Tibial artery (tissue), 4 donors: ENCODE data around the gene C14orf132.

Experiments used
- DNase-seq, 2 donors: peaks; one replicate each; pipeline ENCODE4 v3.0.0-alpha.2; 2019
- H3K27ac ChIP-seq, 2 donors: fragments of 200-600 bp; sonication (generic) in 1 of 2; 1 replicate in 1 of 2; 2 replicates in 1 of 2; pipeline ENCODE4 v1.5.1; 2018 to 2019; ENCODE audit warnings: mild to moderate bottlenecking in 1 of 2
- H3K27me3 ChIP-seq, 2 donors: fragments of 200-600 bp; sonication (generic) in 1 of 2; one replicate each; pipeline versions ENCODE4 v1.5.1 to v1.6.0; 2016 to 2019
- H3K36me3 ChIP-seq, 3 donors: fragments of 200-600 bp; sonication (generic) in 2 of 3; one replicate each; pipeline ENCODE4 v1.5.1; 2016 to 2019; ENCODE audit warnings: mild to moderate bottlenecking in 2 of 3
- H3K4me1 ChIP-seq, 4 donors: fragments of 200-600 bp; sonication (generic) in 2 of 4; 1 replicate in 3 of 4; 2 replicates in 1 of 4; pipeline ENCODE4 v1.5.1; 2016 to 2019
- H3K4me3 ChIP-seq, 2 donors: fragments of 200-600 bp; sonication (generic) in 1 of 2; 1 replicate in 1 of 2; 2 replicates in 1 of 2; pipeline ENCODE4 v1.5.1; 2018 to 2019; ENCODE audit warnings: mild to moderate bottlenecking in 2 of 2
- H3K9me3 ChIP-seq, 3 donors: fragments of 200-600 bp; sonication (generic) in 1 of 3; one replicate each; pipeline ENCODE4 v1.5.1; 2016 to 2019
- CTCF ChIP-seq, 2 experiments: fragments of 200-600 bp in 1 of 2; fragments of 450-650 bp in 1 of 2; IDR thresholded peaks; one replicate each; pipeline ENCODE4 v1.5.1; 2017 to 2019; ENCODE audit warnings: antibody characterized with exemption in 2 of 2, mild to moderate bottlenecking in 1 of 2, moderate library complexity in 1 of 2
- intact Hi-C: fragments of 100-400 bp; cut with DNase I; formaldehyde crosslinking; loops from one replicate; pipeline ENCODE4 v1.15.0; 2023; ENCODE audit warnings: low total_unique reads

The C14orf132 gene

GRCh38 chr14:96091149-96091693 lies 52.1 kb downstream of the C14orf132 start:
- intact Hi-C loops = no loop called here
- TF ChIP-seq CTCF (IDR thresholded peaks at IDR 0.05) = no peak
- Histone ChIP-seq H3K9me3 (no peaks in the 10 kb centered on the region), H3K4me3 (no peak overlapping the region), H3K36me3 (peaks cover 7 to 26% (median 23%) of the 10 kb centered on the region in 3 donors), H3K4me1 (peaks cover 0 to 23% (median 11%) of the 10 kb centered on the region in 4 donors), H3K27ac (no peak overlapping the region), H3K27me3 (no peaks in the 10 kb centered on the region)
- DNase-seq = peak; percentile 19 to 62

- TF ChIP-seq CTCF (IDR thresholded peaks at IDR 0.05) = no peak
- peaks cover 0 to 23% (median 11%) of the 10 kb centered on the region in 4 donors for H3K4me1 ChIP-seq
- no peak overlapping the region for H3K4me3 ChIP-seq
- H3K27me3 ChIP-seq = peaks cover 0 to 2% of the 10 kb centered on the region in 2 donors
- no peaks in the 10 kb centered on the region for H3K9me3 ChIP-seq
- intact Hi-C loops = no loop called here
- peak; percentile 11 to 59 for DNase-seq
- no peak overlapping the region for H3K27ac ChIP-seq
- peaks cover 7 to 19% (median 17%) of the 10 kb centered on the region in 3 donors for H3K36me3 ChIP-seq
Measured at GRCh38 chr14:96091941-96092411, 52.8 kb downstream of the C14orf132 start.

DNA sequence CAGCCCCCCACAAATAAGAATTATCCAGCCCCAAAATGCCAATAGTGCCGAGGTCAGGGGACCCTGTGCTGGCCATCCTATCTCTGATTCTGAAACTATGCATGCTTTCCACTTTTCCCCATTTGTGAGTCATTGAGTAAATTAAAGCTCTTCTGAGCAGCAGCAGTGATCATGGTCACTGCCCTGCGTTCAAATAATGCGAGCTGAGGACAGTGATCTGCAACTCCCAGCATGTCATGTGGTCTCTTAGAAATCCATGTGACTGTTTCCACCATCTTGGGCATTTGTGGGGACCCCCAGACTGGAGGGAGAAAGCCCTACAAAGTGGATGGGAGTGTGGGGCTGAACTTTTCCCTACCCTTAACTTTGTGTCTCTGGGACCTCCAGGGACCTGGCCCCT lies 53.8 kb downstream of the C14orf132 start:
- Histone ChIP-seq H3K4me3 (no peak overlapping the region), H3K36me3 (peaks cover 7 to 10% (median 7%) of the 10 kb centered on the region in 3 donors), H3K9me3 (no peaks in the 10 kb centered on the region), H3K27me3 (peaks cover 0 to 4% of the 10 kb centered on the region in 2 donors), H3K4me1 (peaks cover 0 to 23% (median 11%) of the 10 kb centered on the region in 4 donors), H3K27ac (no peak overlapping the region)
- intact Hi-C loops = no loop called here
- TF ChIP-seq CTCF (IDR thresholded peaks at IDR 0.05) = no peak
- peak; percentile 9 to 16 for DNase-seq

GRCh38 chr14:96094211-96094610 lies 55.0 kb downstream of the C14orf132 start:
- Histone ChIP-seq H3K27ac (no peak overlapping the region), H3K4me1 (peaks cover 0 to 23% (median 11%) of the 10 kb centered on the region in 4 donors), H3K4me3 (no peak overlapping the region), H3K36me3 (peaks cover 0 to 1% (median 0%) of the 10 kb centered on the region in 3 donors), H3K27me3 (peaks cover 0 to 9% of the 10 kb centered on the region in 2 donors), H3K9me3 (no peaks in the 10 kb centered on the region)
- peak in 1 of 2 donors; percentile 11 for DNase-seq
- no peak for TF ChIP-seq CTCF (IDR thresholded peaks at IDR 0.05)
- intact Hi-C loops = no loop called here

DNA sequence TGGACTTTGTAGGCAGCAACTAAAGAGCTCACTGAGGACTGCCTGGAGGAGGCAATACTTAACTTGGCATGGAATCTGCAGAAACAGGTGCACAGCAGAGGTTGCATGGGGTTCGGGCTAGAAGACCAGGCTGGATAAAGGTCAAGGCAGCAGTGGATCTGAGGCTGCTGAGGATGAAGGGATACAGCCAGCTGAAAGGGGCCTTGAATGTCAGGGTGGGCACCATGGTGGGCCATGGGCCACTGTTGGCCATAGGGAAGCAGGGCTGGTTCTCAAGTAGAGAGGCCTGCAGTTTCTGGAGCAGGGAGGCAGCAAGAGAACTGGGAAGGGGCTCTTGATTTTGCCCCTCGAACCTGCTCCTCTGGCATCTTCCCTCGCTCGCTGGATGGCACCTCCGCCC lies 55.5 kb downstream of the C14orf132 start:
- intact Hi-C loops = loop anchor here (5.0 kb wide), 1 partner anchor 97 kb away; no protein-coding TSS in a partner anchor
- H3K27ac ChIP-seq = no peak overlapping the region
- H3K4me1 ChIP-seq = peaks cover 0 to 23% (median 11%) of the 10 kb centered on the region in 4 donors
- no peaks in the 10 kb centered on the region for H3K36me3 ChIP-seq
- no peaks in the 10 kb centered on the region for H3K9me3 ChIP-seq
- peak; percentile 12 to 15 for DNase-seq
- peaks cover 0 to 13% of the 10 kb centered on the region in 2 donors for H3K27me3 ChIP-seq
- H3K4me3 ChIP-seq = no peak overlapping the region
- TF ChIP-seq CTCF (IDR thresholded peaks at IDR 0.05) = no peak
